ENCODE measurements around the gene CFAP61.

CFAP61 gene

DNA sequence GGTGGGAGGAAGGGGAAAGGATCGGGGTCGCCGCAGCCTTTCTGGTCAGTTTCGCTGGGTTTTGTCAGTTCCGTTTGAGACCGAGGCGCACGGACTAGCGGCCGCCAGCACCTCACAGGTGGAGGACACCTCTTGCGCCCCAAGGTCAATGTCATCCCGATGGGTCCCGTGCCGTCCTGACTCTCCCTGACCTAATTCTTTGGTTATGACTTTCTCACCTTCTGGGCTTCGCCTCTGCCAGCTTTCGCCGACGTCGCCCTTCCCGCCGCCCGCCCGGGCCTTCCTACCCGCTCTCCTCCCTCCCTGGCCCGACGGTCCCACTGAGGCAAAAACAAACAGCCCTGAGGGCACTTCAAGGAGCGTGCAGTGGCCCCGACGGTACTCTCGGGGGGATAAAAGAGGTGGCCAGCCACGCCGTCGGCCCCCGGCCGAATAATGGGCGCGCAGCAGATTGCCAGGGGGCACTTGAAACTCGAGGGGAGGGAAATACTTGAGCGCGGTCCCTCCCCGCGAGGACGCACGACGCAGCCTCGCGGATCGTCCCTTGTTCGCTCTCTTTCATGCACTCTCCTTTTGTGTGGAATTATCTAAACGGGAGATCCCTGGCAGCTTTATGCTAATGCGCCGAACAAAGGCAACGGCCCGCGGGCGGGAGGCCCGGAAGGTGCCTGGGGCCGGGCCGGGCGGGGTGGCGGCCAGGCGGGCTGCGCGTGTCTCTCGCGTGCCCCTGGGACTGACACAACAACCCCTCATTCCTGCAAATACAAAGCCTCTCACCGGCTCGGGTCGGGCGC is 311.7 kb downstream of the CFAP61 start:
- Histone ChIP-seq H3K4me3 (ENCODE audit: low read length) (no peak overlapping the region), H3K9ac (ENCODE audit: low read length) (no peak overlapping the region), H3K27me3 (ENCODE audit: low read depth, low read length) (peaks cover 32% of the 10 kb centered on the region), H3K36me3 (replicated peaks; ENCODE audit: low read depth, low read length) (no peaks in the 10 kb centered on the region), H3K4me2 (ENCODE audit: low read length) (no peak overlapping the region), H4K20me1 (ENCODE audit: insufficient read depth, low read length) (no peaks in the 10 kb centered on the region), H2AFZ (ENCODE audit: low read depth, low read length) (no peak overlapping the region), H3K4me1 (ENCODE audit: low read length) (peaks cover 15% of the 10 kb centered on the region), H3K27ac (ENCODE audit: low read length) (no peak overlapping the region), H3K79me2 (ENCODE audit: low read length) (no peaks in the 10 kb centered on the region), H3K9me3 (ENCODE audit: insufficient read depth, low read length) (no peaks in the 10 kb centered on the region)
- TF ChIP-seq, protein P1, sequence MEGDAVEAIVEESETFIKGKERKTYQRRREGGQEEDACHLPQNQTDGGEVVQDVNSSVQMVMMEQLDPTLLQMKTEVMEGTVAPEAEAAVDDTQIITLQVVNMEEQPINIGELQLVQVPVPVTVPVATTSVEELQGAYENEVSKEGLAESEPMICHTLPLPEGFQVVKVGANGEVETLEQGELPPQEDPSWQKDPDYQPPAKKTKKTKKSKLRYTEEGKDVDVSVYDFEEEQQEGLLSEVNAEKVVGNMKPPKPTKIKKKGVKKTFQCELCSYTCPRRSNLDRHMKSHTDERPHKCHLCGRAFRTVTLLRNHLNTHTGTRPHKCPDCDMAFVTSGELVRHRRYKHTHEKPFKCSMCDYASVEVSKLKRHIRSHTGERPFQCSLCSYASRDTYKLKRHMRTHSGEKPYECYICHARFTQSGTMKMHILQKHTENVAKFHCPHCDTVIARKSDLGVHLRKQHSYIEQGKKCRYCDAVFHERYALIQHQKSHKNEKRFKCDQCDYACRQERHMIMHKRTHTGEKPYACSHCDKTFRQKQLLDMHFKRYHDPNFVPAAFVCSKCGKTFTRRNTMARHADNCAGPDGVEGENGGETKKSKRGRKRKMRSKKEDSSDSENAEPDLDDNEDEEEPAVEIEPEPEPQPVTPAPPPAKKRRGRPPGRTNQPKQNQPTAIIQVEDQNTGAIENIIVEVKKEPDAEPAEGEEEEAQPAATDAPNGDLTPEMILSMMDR (IDR thresholded peaks at IDR 0.05; ENCODE audit: low read depth, low read length) = no peak
- no peak for TF ChIP-seq EZH2phosphoT487 (IDR thresholded peaks at IDR 0.05; ENCODE audit: low read depth)

- Histone ChIP-seq H3K9ac (ENCODE audit: low read length) (no peak overlapping the region), H3K9me3 (ENCODE audit: insufficient read depth, low read length) (no peaks in the 10 kb centered on the region), H3K4me2 (ENCODE audit: low read length) (no peak overlapping the region), H3K4me3 (ENCODE audit: low read length) (no peak overlapping the region), H4K20me1 (ENCODE audit: insufficient read depth, low read length) (no peaks in the 10 kb centered on the region), H2AFZ (ENCODE audit: low read depth, low read length) (no peak overlapping the region), H3K79me2 (ENCODE audit: low read length) (no peaks in the 10 kb centered on the region), H3K36me3 (replicated peaks; ENCODE audit: low read depth, low read length) (no peaks in the 10 kb centered on the region), H3K27me3 (ENCODE audit: low read depth, low read length) (peaks cover 30% of the 10 kb centered on the region), H3K4me1 (ENCODE audit: low read length) (peaks cover 15% of the 10 kb centered on the region), H3K27ac (ENCODE audit: low read length) (no peak overlapping the region)
- no peak for TF ChIP-seq EZH2phosphoT487 (IDR thresholded peaks at IDR 0.05; ENCODE audit: low read depth)
- TF ChIP-seq, protein P1 (IDR thresholded peaks at IDR 0.05; ENCODE audit: low read depth, low read length) = no peak
Measured at GRCh38 chr20:20364593-20365479, 312.5 kb downstream of the CFAP61 start.

- Histone ChIP-seq H3K9me3 (ENCODE audit: insufficient read depth, low read length) (no peaks in the 10 kb centered on the region), H3K4me1 (ENCODE audit: low read length) (peaks cover 9% of the 10 kb centered on the region), H3K27me3 (ENCODE audit: low read depth, low read length) (peaks cover 34% of the 10 kb centered on the region), H3K36me3 (replicated peaks; ENCODE audit: low read depth, low read length) (no peaks in the 10 kb centered on the region), H3K9ac (ENCODE audit: low read length) (no peak overlapping the region), H4K20me1 (ENCODE audit: insufficient read depth, low read length) (no peaks in the 10 kb centered on the region), H3K79me2 (ENCODE audit: low read length) (no peaks in the 10 kb centered on the region), H2AFZ (ENCODE audit: low read depth, low read length) (no peak overlapping the region), H3K4me3 (ENCODE audit: low read length) (no peak overlapping the region), H3K4me2 (ENCODE audit: low read length) (no peak overlapping the region), H3K27ac (ENCODE audit: low read length) (no peak overlapping the region)
- no peak for TF ChIP-seq EZH2phosphoT487 (IDR thresholded peaks at IDR 0.05; ENCODE audit: low read depth)
- TF ChIP-seq, protein P1 (IDR thresholded peaks at IDR 0.05; ENCODE audit: low read depth, low read length) = no peak
Measured at GRCh38 chr20:20365480-20366161, 313.3 kb downstream of the CFAP61 start.

GRCh38 chr20:20366551-20366875 is 314.2 kb downstream of the CFAP61 start:
- Histone ChIP-seq H3K4me2 (ENCODE audit: low read length) (no peak overlapping the region), H3K9ac (ENCODE audit: low read length) (no peak overlapping the region), H3K27ac (ENCODE audit: low read length) (no peak overlapping the region), H3K27me3 (ENCODE audit: low read depth, low read length) (peaks cover 34% of the 10 kb centered on the region), H3K4me3 (ENCODE audit: low read length) (no peak overlapping the region), H3K36me3 (replicated peaks; ENCODE audit: low read depth, low read length) (no peaks in the 10 kb centered on the region), H3K79me2 (ENCODE audit: low read length) (no peaks in the 10 kb centered on the region), H3K9me3 (ENCODE audit: insufficient read depth, low read length) (no peaks in the 10 kb centered on the region), H4K20me1 (ENCODE audit: insufficient read depth, low read length) (no peaks in the 10 kb centered on the region), H3K4me1 (ENCODE audit: low read length) (peaks cover 4% of the 10 kb centered on the region; the same call in 1 of the 2 replicates), H2AFZ (ENCODE audit: low read depth, low read length) (no peak overlapping the region)
- no peak for TF ChIP-seq EZH2phosphoT487 (IDR thresholded peaks at IDR 0.05; ENCODE audit: low read depth)
- TF ChIP-seq, protein P1 (IDR thresholded peaks at IDR 0.05; ENCODE audit: low read depth, low read length) = no peak

All from OCI-LY3 (cell line).